Activated CD4-positive, alpha-beta T cell treated with anti-CD3 and anti-CD28 coated beads for 1 hour (primary cell): Measurements from ENCODE around the gene PPP4R1.

Experiments used
- DNase-seq: peaks from one replicate; pipeline ENCODE4 v3.0.0-alpha.2; 2020

The PPP4R1 gene

DNA sequence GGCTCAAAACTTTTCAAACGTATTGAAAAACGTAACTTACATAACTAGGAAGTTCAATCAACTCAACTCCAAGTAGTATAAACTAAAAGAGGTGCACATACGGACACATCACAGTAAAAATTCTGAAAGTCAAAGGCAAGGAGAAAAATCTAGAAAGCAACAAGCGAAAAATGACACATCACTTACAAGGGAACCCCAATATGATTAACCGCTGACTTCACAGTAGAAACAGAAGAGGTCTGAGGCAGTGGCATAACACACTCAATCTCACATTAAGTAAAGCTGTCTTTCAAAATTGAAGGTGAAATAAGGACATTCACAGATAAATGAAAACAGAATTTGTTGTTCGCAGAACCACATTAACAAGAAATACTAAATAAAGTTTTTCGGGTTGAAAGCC lies 32.7 kb downstream of the PPP4R1 start:
- DNase-seq: no peak

DNA sequence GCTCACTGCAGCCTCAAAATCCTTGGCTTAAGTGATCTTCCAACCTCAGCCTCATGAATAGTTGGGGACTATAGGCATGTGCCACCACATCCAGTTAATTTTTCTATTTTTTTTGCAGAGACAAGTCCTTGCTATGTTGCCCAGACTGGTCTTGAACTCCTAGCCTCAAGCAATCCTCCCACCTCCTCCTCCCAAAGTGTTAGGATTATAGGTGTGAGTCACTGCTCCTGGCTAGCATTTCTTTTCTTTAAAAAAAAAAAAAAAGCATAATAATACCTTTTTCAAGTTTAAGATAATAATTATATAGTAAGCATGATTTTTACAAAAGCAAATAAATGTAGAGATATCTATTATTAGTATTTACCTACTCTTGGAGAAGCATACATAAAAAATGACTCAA lies 36.1 kb downstream of the PPP4R1 start:
- DNase-seq: no peak

DNA sequence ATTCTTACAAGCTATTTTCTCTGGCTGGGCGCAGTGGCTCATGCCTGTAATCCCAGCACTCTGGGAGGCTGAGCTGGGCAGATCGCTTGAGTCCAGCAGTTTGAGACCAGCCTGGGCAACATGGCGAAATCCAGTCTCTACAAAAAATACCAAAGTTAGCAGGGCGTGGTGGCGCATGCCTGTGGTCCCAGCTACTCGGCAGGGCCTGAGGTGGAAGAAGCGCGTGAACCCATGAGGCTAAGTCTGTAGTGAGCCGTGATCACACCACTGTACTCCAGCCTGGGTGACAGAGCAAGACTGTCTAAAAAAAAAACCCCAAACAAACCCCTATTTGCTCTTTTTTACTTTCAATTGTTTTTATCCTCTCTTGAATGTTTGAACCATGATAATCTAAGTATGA lies 37.0 kb downstream of the PPP4R1 start:
- no peak for DNase-seq

DNA sequence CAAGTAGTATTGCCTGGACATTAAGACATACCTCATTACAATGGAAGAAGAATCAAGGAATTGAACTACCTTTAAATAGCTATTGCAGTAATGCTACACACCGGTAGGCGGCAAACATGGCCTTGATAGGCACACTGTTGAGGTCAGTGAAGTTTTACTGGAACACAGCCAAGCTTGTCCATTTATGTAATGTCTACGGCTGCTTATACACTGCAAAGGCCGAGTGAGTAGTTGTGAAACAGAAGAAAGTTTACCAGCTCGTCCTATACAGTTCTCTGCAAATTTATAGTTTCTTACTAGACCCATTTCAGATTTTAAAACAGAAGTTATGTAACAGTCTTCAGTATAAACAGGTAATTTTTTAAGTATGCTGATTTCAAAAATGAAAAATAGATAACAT lies 38.8 kb downstream of the PPP4R1 start:
- DNase-seq: no peak

DNA sequence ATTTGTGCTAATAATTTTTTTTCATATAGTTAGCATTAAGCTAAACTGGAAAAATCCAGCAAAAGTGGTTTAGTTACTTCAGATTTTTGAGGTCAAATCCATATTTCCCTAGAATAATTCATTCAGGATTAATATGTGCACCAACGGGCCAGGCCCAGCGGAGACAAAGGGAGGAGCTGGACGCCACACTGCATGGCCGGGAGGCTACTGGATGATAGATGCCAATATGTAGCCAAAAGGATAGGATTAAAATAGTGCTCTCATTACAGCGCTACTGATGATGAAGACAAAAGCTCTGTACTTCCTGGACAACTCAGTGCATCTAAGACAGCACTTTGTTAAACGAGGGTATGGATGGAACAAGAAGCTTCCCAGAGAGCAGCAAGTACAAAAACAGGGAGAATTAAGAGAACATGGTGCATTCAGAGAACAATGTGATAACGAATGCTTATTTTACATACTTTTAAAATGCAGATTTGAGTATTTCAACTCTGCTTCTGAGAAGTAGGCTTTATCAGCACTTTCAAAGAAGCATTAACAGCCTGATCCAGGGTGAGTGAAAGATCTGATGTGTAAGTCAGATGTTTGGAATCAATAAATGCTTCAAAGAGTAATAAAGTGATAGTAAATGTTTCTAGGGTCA lies 39.8 kb downstream of the PPP4R1 start:
- no peak for DNase-seq

DNA sequence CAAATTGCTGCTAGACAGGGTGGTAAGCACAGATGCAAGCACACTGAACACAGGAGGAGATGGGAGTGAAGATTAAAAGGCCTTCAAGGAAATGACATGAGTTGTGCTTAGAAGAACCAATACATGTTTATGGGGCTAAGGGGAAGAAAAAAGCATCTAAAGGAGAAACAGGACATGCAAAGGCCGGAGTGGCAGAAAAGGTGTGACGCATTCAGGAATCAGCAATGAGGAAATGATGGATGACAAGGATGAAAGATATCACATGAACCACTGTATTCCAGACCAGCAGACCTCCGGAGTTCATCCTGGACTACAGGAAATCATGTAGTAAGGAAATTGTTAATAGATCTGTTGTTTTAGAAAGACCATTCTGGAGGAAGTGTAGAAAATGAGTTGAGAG lies 42.8 kb downstream of the PPP4R1 start:
- no peak for DNase-seq

DNA sequence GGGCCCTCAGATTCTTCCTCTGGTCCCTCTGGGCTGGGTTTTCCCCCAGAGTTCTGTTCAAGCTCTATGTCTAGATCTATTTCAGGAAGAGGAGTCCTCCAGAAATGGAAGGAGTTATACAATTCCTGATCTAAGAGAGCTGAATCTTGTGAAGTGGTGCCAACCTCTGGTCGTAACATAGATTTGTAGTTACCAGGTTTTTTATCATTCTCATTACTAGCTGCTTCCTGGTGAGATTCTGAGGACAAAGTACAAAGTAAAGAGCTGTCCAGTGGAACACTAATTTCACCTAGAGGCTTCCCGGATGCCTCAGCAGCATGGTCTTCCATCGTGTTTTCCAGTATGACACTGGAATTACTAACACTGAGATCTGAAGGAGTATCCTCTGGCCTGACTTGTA lies 44.1 kb downstream of the PPP4R1 start:
- no peak for DNase-seq

DNA sequence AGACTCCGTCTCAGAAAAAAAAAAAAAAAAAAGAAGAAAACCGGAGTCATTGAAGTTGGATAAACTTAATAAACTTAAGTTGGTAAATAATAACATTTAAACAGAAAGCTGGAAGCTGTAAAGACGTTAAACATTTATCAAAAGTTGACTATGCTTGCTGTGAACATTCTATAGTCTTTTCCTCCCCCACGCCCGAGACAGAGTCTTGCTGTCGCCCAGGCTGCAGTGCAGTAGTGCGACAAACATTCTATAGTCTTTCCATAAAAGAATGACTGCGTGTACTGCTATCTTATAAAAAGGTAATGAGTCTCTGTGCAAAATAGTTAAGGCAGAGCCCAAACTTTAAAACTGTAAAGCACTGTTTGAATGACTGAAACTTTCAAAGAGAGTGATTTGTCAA lies 45.2 kb downstream of the PPP4R1 start:
- DNase-seq: no peak

DNA sequence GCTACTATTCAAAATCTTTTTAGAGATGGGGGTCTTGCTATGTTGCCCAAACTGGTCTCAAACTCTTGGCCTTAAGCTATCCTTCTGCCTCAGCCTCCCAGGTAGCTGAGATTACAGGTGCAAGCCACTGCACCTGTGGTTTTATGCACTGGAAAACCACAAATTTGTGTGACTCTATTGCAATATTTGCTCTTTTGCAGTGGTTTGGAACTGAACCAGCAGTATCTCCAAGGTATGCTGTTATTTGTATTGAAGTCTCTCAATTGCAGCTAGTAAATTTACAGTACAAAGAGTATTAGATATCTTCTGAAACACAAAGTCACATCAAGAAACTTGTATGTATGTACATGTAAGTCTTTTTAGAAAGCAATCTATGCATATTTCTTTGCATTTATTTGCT lies 46.2 kb downstream of the PPP4R1 start:
- DNase-seq: no peak

DNA sequence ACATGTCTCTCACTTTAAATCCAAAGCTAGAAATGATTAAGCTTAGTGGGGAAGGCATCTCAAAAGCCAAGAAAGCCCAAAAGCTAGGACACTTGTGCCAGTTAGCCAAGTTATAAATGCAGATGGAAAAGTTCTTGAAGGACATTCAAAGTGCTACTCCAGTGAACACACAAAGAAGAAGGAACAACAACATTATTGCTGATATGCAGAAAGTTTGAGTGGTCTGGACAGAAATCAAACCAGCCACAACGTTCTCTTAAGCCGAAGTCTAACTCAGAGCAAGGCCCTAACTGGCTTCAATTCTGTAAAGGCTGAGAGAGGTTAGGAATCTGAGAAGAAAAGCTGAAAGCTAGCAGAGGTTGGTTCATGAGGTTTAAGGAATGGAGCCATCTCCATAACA lies 49.0 kb downstream of the PPP4R1 start:
- DNase-seq: no peak

DNA sequence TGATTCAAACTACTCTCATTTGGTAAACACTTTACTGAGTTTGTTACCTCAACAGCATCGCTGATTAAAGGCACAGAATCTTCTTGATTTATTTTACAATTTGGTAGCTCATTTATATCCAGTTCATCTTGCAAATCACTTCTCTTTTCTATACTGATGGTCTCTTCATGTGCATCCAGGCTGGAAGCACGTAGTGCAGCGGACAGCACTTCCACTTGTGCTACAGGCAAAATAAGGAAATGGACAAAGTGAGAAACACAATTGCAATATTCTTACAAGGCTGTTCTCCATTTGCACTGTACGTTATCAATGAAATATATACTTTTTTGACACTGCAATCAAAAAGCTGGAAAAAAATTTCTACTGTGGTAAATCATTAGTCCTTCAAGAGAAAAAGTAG lies 51.0 kb downstream of the PPP4R1 start:
- DNase-seq: no peak

DNA sequence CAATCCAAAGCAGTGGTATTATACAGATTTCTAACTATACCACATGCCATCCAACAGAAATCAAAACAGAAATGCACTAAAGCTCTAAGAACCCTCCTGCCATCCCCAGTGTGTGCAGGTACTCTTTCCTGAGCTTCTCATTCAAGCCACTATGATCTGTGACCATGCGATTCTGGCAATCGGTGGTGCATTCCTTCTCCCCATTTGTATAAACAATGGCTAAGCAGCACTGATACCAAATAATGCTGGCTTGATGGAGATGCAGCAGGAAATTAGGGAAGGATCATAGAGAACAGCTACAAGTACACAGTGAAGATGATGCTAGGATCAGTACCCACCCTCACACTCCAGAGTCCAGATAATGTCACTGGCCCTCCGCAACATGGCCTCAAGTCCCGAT lies 51.8 kb downstream of the PPP4R1 start:
- DNase-seq: no peak

DNA sequence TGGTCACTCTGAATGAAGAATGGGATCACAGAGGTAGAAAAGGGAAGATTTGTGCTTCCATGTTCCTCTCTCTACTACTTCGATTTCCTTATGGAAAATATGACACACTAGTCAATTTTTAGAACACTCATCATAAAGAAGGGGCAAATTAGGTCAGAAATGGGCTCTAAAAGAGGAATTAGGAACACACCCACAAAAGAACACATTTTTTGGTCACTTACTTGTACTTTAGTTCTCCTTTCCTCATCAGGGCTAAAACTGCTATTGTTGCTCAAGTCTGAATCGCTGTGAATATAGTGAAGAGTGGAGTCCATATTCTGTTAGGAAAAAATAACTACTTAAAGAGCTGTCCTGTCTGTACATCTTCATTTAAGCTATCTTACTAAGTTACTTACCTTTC lies 52.6 kb downstream of the PPP4R1 start:
- DNase-seq: no peak

DNA sequence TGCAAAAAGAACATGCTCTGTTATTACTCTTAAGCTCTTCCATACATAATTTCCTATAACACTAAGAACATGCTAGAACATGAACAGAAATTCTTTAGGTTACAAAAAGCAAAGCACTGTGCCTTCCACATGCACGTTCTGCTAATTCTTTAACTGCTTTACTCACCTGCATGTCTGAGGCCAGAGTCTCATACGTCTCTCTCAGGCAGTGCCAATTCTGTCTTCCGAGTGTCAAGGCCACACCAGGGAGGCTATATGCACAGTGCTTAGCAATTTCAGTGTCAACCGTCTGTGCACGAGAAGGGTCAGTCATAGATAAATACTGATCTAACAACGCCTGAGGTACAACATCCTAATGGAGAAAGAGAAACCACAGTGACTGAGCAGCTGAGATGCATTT lies 55.1 kb downstream of the PPP4R1 start:
- no peak for DNase-seq

DNA sequence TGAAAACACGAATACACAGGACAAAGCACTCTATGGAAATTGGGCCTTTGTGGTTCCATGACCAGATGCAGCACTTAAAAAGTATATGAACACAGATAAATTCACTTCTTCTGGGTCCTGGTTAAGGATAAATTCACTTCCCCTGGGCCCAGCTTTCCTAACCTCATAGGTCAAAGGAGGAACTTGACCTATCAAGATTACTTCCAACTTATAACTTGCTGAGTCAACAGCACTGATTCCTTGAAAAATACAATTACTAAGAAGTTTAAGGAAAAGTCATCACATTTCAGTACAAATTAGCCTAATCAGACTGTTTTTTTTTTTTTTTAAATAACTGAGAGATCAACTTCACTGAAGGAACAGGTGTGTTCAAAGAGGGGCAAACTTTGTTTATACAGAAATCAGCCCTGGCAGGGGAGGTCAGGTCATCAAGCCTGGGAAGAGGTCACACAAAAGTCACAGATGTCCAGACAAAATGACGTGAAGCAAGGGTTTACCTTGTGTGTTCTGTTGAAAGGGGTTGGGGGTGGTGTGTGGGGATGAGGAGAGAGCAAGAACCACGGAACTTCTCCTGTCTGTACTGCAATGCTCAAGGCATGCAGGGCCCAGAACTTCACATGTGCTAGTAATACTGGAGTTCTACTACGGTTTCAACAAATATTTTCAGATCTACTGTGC lies 55.8 kb downstream of the PPP4R1 start:
- no peak for DNase-seq

DNA sequence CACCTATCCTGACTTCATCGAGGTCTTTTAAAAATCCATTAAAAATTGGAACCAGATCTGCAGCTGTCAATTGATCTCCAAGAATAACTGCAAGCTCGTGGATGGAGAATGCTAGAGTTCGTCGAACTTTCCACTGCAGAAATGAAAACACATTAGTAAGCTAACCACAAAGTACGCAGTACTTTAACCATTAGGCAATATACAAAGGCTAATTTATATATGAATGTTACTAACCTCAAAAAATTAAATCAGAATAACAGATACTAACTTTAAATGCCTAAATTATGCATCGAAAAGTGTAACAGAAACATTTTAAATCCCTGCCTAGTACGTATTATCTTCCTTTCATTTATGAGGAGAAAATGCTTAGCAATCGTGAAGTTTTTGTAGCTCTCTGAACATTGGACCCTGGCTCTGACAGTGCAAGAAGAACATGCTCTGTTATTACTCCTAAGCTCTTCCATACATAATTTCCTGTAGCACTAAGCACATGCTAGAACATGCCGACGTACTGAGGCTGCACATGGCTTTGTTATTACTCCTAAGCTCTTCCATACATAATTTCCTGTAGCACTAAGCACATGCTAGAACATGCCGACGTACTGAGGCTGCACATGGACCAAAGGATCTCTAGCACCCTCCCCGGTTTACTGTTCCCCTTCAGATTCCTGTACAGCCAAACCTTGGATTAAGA lies 57.0 kb downstream of the PPP4R1 start:
- DNase-seq: no peak

DNA sequence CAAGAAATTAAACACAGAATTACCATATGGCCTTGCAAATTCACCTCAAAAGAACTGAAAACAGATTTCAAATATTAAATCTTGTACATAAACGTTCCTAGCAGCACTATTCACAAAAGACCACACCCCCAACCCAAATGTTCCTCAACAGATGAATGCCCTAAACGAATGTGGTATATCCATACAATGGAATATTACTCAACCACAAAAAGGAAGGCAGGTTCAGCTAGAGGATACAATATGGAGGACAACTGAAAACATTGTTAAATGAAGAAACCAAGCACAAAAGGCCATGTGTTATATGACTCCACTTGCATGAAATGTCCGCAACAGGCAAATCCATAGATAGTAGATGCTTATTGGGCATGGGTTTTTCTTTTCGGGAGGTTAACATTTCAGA lies 61.7 kb downstream of the PPP4R1 start:
- DNase-seq: no peak

DNA sequence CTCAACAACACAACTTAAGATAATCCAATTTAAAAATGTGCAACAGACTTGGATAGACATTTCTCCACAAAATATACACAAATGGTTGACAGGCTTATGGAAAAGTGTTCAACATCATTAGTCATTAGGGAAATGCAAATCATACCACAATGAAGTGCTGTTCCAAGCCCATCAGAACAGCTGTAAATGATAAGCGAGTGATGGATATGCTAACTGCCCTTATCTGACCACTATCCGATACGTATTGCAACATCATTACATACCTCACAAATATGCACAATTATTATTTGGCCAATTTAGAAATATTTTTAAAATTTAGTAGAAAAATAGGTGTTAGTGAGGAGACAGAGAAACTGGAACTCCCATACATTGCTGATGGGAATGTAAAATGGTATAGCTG lies 62.2 kb downstream of the PPP4R1 start:
- DNase-seq: no peak

DNA sequence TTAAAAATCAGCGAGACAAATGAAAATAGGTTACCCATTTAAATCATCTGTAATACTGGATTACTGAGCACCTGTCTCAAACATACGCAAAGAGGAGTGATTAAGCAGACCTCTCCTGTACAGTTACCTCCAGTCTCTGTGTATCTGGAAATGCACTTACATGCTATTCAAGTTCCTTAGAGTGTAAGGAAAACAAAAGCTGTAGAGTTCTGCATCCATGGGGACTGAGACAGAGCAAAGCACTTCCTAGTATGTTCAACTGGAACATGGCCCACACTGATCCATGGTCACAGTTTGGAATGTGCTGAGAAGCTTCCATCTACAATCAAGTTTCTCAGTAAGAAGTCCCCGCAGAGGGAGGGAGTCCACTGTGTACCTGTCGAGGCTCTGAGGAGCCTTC lies 63.9 kb downstream of the PPP4R1 start:
- no peak for DNase-seq

DNA sequence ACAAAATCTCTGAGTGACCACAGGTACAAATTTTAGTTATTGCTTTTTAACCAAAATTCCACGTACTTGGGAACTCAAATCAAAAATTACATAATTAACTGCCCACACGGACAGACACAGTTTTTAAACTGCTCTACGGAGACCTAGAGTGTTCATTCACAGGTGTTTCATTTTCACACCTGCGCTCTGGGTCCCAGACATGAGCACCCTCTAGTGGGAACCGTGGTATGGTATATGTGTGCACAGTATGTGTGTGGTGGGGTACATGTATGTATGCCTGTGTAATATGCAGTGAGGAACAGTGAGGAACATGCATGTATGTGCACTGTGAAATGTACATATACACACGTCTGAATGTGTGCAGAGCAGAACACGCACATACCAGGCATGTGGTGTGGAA lies 65.0 kb downstream of the PPP4R1 start:
- DNase-seq: no peak

DNA sequence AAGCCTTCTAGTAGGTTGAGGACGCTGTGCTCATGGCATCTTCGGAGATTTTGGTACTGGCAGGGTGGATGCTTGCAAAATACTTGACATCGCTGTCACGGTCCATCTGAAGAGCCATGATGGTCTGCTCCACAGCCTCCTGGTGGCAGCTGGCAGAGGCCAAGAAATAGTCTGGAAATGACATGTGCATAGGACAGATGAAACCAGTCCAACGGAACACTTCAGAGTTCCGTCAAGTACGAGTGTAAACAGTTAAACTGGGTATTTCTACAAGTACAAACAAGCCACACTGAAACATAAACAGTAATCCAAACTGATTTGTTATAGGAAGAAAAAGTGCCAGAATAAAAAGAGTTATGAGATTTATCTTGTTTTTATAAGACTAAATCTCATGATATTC lies 66.6 kb downstream of the PPP4R1 start:
- DNase-seq: no peak

DNA sequence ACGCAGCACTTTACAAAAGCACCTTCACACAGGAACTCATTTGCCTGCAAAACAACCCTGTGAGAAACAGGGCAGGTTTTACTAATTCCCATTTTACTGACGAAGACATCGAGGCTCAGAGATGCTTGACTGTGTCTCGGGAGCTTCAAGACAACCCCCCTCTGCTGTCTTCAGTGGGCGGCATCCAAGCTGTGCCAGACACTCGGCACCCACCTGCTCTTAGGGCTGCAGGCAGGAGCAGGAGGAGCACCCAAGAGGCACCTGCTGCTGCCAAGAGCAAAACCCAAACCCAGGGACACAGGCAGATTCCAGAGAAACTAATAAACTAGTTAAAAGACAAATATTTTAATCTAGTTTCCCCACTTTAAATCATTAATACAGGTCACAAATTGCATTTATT lies 67.9 kb downstream of the PPP4R1 start:
- DNase-seq: no peak

DNA sequence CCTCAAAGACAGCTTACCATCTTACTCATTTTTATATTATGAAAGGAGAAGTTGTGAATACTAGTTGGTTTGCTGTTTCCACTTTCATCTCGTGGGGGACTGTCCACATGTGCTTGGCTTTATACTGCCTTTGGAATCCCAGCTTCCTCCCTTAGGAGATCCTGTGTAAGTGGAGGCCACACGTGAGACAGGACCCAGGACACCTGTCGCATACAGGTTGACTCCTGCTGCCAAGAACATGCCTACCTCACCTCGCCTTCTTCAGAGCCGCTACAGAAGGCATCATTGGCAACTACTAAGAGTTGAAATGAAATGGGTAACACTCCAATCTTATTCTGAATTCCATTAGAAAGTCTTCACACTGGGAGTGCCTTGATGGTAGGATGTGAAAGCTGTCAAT lies 69.3 kb downstream of the PPP4R1 start:
- no peak for DNase-seq

DNA sequence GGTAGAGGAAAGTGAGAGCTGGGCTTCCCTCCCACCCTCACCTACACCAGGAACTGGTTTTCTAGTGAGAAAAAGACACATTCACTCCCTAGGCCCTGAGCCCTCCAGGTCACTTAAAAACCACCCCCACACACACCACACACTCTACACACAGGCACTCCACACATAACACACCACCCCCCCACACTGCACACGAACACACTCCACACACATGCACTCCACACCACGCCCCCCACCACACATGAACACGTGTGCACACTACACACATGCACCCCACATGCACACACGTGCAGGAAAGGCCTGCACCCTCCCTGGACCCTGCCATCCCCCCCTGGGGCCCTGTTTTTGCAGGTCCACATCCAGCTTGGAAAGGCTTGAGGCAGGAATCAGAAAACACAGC lies 71.4 kb downstream of the PPP4R1 start:
- no peak for DNase-seq

DNA sequence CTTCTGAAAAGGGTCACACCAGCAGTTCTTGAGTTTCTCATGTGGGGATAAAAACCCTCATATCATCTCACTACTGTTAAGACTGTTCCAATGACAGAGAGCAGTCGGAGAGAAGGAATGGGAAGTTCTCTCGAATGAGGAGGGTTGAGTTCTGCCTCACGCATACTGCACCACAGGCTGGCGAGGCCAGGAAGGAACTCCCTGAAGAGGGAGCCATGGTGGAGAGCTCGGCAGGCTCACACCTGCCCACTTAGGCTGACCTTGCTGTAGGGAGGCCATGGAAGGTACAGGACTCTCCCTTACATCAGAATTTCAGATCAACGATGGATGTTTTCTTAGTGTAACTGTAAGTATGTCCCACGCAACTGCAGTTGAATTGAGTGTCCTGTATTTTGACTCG lies 74.4 kb downstream of the PPP4R1 start:
- no peak for DNase-seq
